Stimulated activated CD4-positive, alpha-beta T cell treated with anti-CD3 and anti-CD28 coated beads, TNF-alpha, amount 100 ng/mL, for 1 hour (primary cell): Measurements from ENCODE around the gene CT45A9.
"Not testable (repeated sequence)": the region's sequence is repeated elsewhere in the genome, so short reads cannot be mapped to it uniquely, and the experiment has no call there.

Experiments
- DNase-seq, 3 donors: peaks; one replicate each; pipeline ENCODE4 v3.0.0-alpha.2; 2020; ENCODE audit warnings: low read depth in 3 of 3, low spot score in 1 of 3

CT45A9 gene

GRCh38 chrX:135871712-135872111 is at the start of gene CT45A9:
TSS of gene CT45A9 (minus strand) at chrX:135871812. CDS start at chrX:135868061, 3,751 bp downstream.
- not testable (repeated sequence) for DNase-seq

- DNase-seq, result not testable (repeated sequence)
Measured at GRCh38 chrX:135920516-135920915, 48.9 kb upstream of the CT45A9 start.

GRCh38 chrX:135914404-135914803 is 42.8 kb upstream of the CT45A9 start:
- DNase-seq, result no peak

GRCh38 chrX:135910251-135910650 is 38.6 kb upstream of the CT45A9 start:
- no peak for DNase-seq

GRCh38 chrX:135893294-135893817 is 21.7 kb upstream of the CT45A9 start, which contains the start of the genes CT45A10 and SAGE1:
TSS of gene CT45A10 (minus strand) at chrX:135893444. CDS start at chrX:135885344, 8,100 bp downstream.
TSS of gene SAGE1 (plus strand) at chrX:135893716. CDS start at chrX:135896243, 2,527 bp downstream.
- no peak for DNase-seq

GRCh38 chrX:135892781-135893180 is 21.2 kb upstream of the CT45A9 start:
- DNase-seq, result no peak

- no peak for DNase-seq
Measured at GRCh38 chrX:135890087-135890585, 18.5 kb upstream of the CT45A9 start.

- not testable (repeated sequence) for DNase-seq
Measured at GRCh38 chrX:135888976-135889375, 17.4 kb upstream of the CT45A9 start.

GRCh38 chrX:135888230-135888629 is 16.6 kb upstream of the CT45A9 start:
- not testable (repeated sequence) for DNase-seq

GRCh38 chrX:135882741-135883140 is 11.1 kb upstream of the CT45A9 start:
- not testable (repeated sequence) for DNase-seq

GRCh38 chrX:135854438-135854837 is 17.2 kb downstream of the CT45A9 start, which contains the start of gene CT45A8:
TSS of gene CT45A8 (minus strand) at chrX:135854538. CDS start at chrX:135850783, 3,755 bp downstream.
- DNase-seq, result not testable (repeated sequence)

- not testable (repeated sequence) for DNase-seq
Measured at GRCh38 chrX:135837180-135837579, 34.4 kb downstream of the CT45A9 start, which contains the start of gene CT45A7. TSS of gene CT45A7 (minus strand) at chrX:135837280. CDS start at chrX:135833533, 3,747 bp downstream.

- not testable (repeated sequence) for DNase-seq
Measured at GRCh38 chrX:135819912-135820311, 51.7 kb downstream of the CT45A9 start, which contains the start of gene CT45A2. TSS of gene CT45A2 (minus strand) at chrX:135820012. CDS start at chrX:135816265, 3,747 bp downstream.
